ENCODE data around the gene LCN2.
A peak's percentile ranks its signal among the peaks of the same experiment; 100 is the strongest.
"Not testable (repeated sequence)": the region's sequence is repeated elsewhere in the genome, so short reads cannot be mapped to it uniquely, and the experiment has no call there.

LCN2 gene

GRCh38 chr9:128168731-128169308, 19.6 kb downstream of the LCN2 start:
- H3K36me3 ChIP-seq (replicated peaks): peaks cover 52% of the 10 kb centered on the region
- H3K27me3 ChIP-seq (ENCODE audit: low read depth): no peaks in the 10 kb centered on the region
- no peak overlapping the region for H3K4me3 ChIP-seq
- H3K4me1 ChIP-seq: no peaks in the 10 kb centered on the region
- in situ Hi-C loops (cut with MboI; ENCODE audit: low sequenced_read_pairs): no loop called here
- no peaks in the 10 kb centered on the region for H3K9me3 ChIP-seq
- no peak for DNase-seq (ENCODE audit: low spot score in 2 of 2)

GRCh38 chr9:128169492-128169891, 20.2 kb downstream of the LCN2 start:
- in situ Hi-C loops (cut with MboI; ENCODE audit: low sequenced_read_pairs): no loop called here
- Histone ChIP-seq H3K9me3 (no peaks in the 10 kb centered on the region), H3K4me1 (no peaks in the 10 kb centered on the region), H3K4me3 (no peak overlapping the region), H3K27me3 (ENCODE audit: low read depth) (no peaks in the 10 kb centered on the region), H3K36me3 (replicated peaks) (peaks cover 46% of the 10 kb centered on the region)
- no peak for DNase-seq (ENCODE audit: low spot score in 2 of 2)

- Histone ChIP-seq H3K9me3 (no peaks in the 10 kb centered on the region), H3K36me3 (replicated peaks) (peaks cover 46% of the 10 kb centered on the region), H3K27me3 (ENCODE audit: low read depth) (no peaks in the 10 kb centered on the region), H3K4me3 (no peak overlapping the region), H3K4me1 (no peaks in the 10 kb centered on the region)
- no peak for DNase-seq (ENCODE audit: low spot score in 2 of 2)
- in situ Hi-C loops (cut with MboI; ENCODE audit: low sequenced_read_pairs): no loop called here
These were observed 20.7 kb downstream of the LCN2 start for GRCh38 chr9:128169925-128170324.

GRCh38 chr9:128174062-128174461, 24.8 kb downstream of the LCN2 start:
- Histone ChIP-seq H3K4me3 (no peak overlapping the region), H3K36me3 (replicated peaks) (peaks cover 54% of the 10 kb centered on the region), H3K9me3 (no peaks in the 10 kb centered on the region), H3K27me3 (ENCODE audit: low read depth) (no peaks in the 10 kb centered on the region), H3K4me1 (no peaks in the 10 kb centered on the region)
- in situ Hi-C loops (cut with MboI; ENCODE audit: low sequenced_read_pairs): no loop called here
- no peak for DNase-seq (ENCODE audit: low spot score in 2 of 2)

GRCh38 chr9:128175102-128175563, 25.9 kb downstream of the LCN2 start:
- no peaks in the 10 kb centered on the region for H3K9me3 ChIP-seq
- H3K36me3 ChIP-seq (replicated peaks): peaks cover 54% of the 10 kb centered on the region
- H3K27me3 ChIP-seq (ENCODE audit: low read depth): no peaks in the 10 kb centered on the region
- DNase-seq (ENCODE audit: low spot score in 2 of 2): no peak
- no peaks in the 10 kb centered on the region for H3K4me1 ChIP-seq
- in situ Hi-C loops (cut with MboI; ENCODE audit: low sequenced_read_pairs): no loop called here
- no peak overlapping the region for H3K4me3 ChIP-seq

- H3K9me3 ChIP-seq: no peaks in the 10 kb centered on the region
- no peaks in the 10 kb centered on the region for H3K27me3 ChIP-seq (ENCODE audit: low read depth)
- H3K36me3 ChIP-seq (replicated peaks): peaks cover 58% of the 10 kb centered on the region
- H3K4me1 ChIP-seq: no peaks in the 10 kb centered on the region
- in situ Hi-C loops (cut with MboI; ENCODE audit: low sequenced_read_pairs): no loop called here
- no peak overlapping the region for H3K4me3 ChIP-seq
- DNase-seq (ENCODE audit: low spot score in 2 of 2): no peak
These were observed 26.5 kb downstream of the LCN2 start for GRCh38 chr9:128175726-128176125.

- Histone ChIP-seq H3K9me3 (no peaks in the 10 kb centered on the region), H3K27me3 (ENCODE audit: low read depth) (no peaks in the 10 kb centered on the region), H3K4me3 (no peak overlapping the region), H3K36me3 (replicated peaks) (peaks cover 72% of the 10 kb centered on the region), H3K4me1 (no peaks in the 10 kb centered on the region)
- no peak for DNase-seq (ENCODE audit: low spot score in 2 of 2)
- in situ Hi-C loops (cut with MboI; ENCODE audit: low sequenced_read_pairs): no loop called here
These were observed 29.7 kb downstream of the LCN2 start for GRCh38 chr9:128178806-128179431.

- in situ Hi-C loops (cut with MboI; ENCODE audit: low sequenced_read_pairs): no loop called here
These were observed 30.7 kb downstream of the LCN2 start for GRCh38 chr9:128180001-128180400.

GRCh38 chr9:128180447-128180846, 31.2 kb downstream of the LCN2 start:
- Histone ChIP-seq H3K9me3 (no peaks in the 10 kb centered on the region), H3K4me1 (no peaks in the 10 kb centered on the region), H3K27me3 (ENCODE audit: low read depth) (no peaks in the 10 kb centered on the region), H3K4me3 (no peak overlapping the region), H3K36me3 (replicated peaks) (peaks cover 70% of the 10 kb centered on the region)
- in situ Hi-C loops (cut with MboI; ENCODE audit: low sequenced_read_pairs): no loop called here
- no peak for DNase-seq (ENCODE audit: low spot score in 2 of 2)

More at GRCh38 chr9:128180001-128180400, 30.7 kb downstream of the LCN2 start:
- Histone ChIP-seq H3K4me3 (no peak overlapping the region), H3K27me3 (ENCODE audit: low read depth) (no peaks in the 10 kb centered on the region), H3K4me1 (no peaks in the 10 kb centered on the region), H3K36me3 (replicated peaks) (peaks cover 71% of the 10 kb centered on the region), H3K9me3 (no peaks in the 10 kb centered on the region)
- no peak for DNase-seq (ENCODE audit: low spot score in 2 of 2)

GRCh38 chr9:128181480-128181879, 32.2 kb downstream of the LCN2 start:
- H3K9me3 ChIP-seq; in situ Hi-C loops (cut with MboI; ENCODE audit: low sequenced_read_pairs); H3K27me3 ChIP-seq (ENCODE audit: low read depth); H3K4me3 ChIP-seq; H3K4me1 ChIP-seq: not testable (repeated sequence)
- H3K36me3 ChIP-seq (replicated peaks): peaks cover 65% of the 10 kb centered on the region
- peak in 1 of 2 experiments; percentile 41 for DNase-seq (ENCODE audit: low spot score in 2 of 2)

GRCh38 chr9:128182893-128183588, 33.8 kb downstream of the LCN2 start:
- in situ Hi-C loops (cut with MboI; ENCODE audit: low sequenced_read_pairs): no loop called here
- no peaks in the 10 kb centered on the region for H3K4me1 ChIP-seq
- no peaks in the 10 kb centered on the region for H3K27me3 ChIP-seq (ENCODE audit: low read depth)
- peaks cover 58% of the 10 kb centered on the region for H3K36me3 ChIP-seq (replicated peaks)
- no peak for DNase-seq (ENCODE audit: low spot score in 2 of 2)
- no peaks in the 10 kb centered on the region for H3K9me3 ChIP-seq
- no peak overlapping the region for H3K4me3 ChIP-seq

GRCh38 chr9:128185979-128186965, 37.0 kb downstream of the LCN2 start:
- H3K36me3 ChIP-seq (replicated peaks): peaks cover 52% of the 10 kb centered on the region
- H3K4me3 ChIP-seq: no peak overlapping the region
- no peaks in the 10 kb centered on the region for H3K9me3 ChIP-seq
- no peaks in the 10 kb centered on the region for H3K27me3 ChIP-seq (ENCODE audit: low read depth)
- DNase-seq (ENCODE audit: low spot score in 2 of 2): no peak
- in situ Hi-C loops (cut with MboI; ENCODE audit: low sequenced_read_pairs): no loop called here
- H3K4me1 ChIP-seq: peaks cover 9% of the 10 kb centered on the region

GRCh38 chr9:128187361-128187760, 38.1 kb downstream of the LCN2 start:
- Histone ChIP-seq H3K4me1 (peaks cover 9% of the 10 kb centered on the region), H3K4me3 (no peak overlapping the region), H3K27me3 (ENCODE audit: low read depth) (no peaks in the 10 kb centered on the region), H3K36me3 (replicated peaks) (peaks cover 52% of the 10 kb centered on the region), H3K9me3 (no peaks in the 10 kb centered on the region)
- no peak for DNase-seq (ENCODE audit: low spot score in 2 of 2)
- in situ Hi-C loops (cut with MboI; ENCODE audit: low sequenced_read_pairs): no loop called here
